Stimulated activated CD4-positive, alpha-beta T cell treated with anti-CD3 and anti-CD28 coated beads, Interleukin-2, amount 100 ng/mL, for 24 hours (primary cell): ENCODE data around the gene SUGCT.
"Not testable (repeated sequence)": the region's sequence is repeated elsewhere in the genome, so short reads cannot be mapped to it uniquely, and the experiment has no call there.

Source experiments
- DNase-seq, 2 donors: peaks; one replicate each; pipeline ENCODE4 v3.0.0-alpha.2; 2020

The SUGCT gene

DNA sequence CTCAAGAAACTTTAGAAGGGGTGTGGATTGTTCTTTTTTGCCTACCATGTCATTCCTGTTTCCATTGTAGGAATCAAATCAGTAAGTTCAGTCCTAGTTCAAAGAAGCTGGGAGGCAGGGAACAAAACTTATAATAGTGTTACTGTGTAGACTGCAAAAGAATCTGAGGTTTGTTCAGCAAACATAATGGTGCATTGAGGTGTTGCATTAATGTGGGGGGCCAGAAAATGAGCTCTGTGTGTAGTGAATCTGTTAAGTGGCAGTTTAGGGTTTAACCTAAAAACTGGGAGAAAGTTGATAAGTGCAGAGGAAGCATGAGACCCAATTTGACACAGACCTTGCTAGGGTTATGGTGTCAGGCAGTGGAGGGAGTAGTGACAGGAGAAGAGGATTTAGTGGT is 197.7 kb downstream of the SUGCT start:
- no peak for DNase-seq

DNA sequence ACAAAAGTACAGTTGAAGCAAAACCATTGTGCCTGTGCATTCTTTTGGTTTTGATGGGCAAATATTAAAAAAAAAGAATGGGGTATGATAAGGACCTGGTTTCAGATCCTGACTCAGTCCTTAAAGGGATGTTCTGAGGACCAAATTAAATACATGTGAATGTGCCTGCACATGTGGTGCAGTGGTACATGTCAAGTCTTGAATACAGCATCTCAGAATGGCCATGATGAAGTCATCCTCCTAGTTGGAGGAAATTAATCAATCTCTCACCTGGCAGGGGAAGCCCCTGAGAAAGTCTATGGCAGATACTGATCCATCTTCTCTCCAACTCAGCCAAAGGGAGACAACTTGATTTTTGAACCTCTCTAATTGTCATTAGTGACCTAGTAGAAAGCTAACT is 207.0 kb downstream of the SUGCT start:
- DNase-seq = no peak

DNA sequence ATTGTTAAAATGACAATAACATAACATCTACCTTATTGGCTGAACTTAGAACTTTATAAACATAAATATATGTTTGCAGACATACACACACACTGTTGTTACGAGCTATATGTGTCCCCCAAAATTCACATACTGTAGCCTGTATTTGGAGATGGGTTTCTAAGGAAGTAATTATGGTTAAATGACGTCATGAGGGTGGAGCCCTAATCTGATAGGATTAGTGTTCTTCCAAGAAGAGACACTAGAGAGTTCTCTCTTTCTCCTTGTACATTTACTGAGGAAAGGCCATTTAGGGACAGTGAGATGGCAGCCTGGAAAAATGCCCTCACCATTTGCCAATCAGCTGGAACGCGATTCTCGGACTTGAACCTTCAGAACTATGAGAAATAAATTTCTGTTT is 211.7 kb downstream of the SUGCT start:
- no peak for DNase-seq

DNA sequence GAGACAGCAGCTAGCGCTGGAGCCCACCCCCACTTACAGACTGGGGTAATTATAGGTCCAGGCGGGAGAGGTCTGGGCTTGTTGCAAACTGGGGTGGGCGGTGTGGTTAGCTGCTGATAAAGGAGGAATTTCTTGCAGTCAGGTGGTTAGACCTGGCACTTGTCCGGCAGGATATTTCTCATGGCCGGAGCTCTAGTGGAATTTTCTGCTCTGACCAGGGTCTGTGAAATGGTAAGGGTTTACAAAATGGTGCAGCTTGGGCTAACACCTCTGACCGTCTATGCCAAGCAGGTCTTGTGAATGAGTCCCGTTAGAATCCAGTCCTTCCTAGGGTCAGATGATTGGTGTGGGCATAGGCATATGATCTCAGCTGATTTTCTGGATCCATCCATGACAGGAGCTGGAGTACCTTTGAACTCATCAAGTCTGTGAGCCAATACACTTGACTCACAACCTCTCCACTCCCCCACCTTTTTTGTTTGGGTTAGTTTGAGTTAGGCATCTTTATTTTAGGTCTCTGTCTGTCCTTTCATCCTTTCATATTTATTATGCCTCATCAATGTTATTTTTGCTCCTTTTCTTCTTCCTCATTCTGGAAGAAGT is 213.4 kb downstream of the SUGCT start:
- DNase-seq = no peak

DNA sequence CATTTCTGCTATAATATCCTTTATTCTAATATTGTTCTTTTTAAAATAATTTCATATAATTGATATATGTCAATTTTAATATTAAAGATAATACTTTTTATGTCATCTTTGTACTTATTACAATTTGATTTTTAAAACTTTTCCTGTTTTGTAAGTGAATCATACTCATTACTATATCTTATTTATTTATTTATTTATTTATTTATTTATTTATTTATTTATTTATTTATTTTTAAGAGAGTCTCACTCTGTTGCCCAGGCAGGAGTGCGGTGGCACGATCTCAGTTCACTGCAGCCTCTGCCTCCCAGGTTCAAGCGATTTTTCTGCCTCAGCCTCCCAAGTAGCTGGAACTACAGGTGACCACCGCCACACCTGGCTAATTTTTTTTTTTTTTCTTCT is 215.3 kb downstream of the SUGCT start:
- no peak for DNase-seq

DNA sequence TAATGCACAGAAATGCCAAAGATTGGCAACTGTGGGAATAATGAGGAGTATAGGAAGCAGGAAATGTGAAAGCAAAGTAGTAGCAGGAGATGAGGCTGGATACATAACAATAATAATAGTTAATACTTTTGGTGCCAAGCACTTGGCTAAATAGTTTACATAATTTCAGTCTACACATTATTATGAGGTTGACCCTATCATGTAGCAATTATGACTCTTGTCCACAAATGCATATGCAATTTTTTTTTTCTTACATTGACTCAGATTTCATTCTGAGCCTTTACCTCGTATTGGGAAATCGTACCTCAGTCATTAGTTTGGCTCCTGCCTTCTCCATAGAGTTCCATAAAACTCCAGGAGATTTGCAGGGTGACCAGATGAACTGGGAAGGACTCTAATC is 219.9 kb downstream of the SUGCT start:
- DNase-seq = no peak

DNA sequence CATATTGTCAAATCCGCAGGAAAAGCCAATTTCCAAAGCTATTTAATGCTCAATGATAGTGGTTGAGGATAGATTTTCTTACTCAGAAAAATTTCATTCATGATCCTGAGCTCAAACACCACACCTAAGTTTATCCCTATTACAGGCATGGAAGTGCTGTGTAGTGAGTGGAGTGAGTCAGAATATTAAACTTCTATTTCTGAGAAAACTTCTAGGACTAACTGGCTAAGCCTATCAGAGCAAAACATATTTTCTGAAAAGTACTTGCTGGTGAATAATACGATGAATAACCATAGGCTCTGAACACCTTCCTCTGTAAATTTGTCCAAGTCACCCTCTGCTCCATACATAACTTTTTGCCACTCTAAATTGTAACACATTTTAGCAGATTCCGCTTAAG is 221.5 kb downstream of the SUGCT start:
- DNase-seq = no peak

DNA sequence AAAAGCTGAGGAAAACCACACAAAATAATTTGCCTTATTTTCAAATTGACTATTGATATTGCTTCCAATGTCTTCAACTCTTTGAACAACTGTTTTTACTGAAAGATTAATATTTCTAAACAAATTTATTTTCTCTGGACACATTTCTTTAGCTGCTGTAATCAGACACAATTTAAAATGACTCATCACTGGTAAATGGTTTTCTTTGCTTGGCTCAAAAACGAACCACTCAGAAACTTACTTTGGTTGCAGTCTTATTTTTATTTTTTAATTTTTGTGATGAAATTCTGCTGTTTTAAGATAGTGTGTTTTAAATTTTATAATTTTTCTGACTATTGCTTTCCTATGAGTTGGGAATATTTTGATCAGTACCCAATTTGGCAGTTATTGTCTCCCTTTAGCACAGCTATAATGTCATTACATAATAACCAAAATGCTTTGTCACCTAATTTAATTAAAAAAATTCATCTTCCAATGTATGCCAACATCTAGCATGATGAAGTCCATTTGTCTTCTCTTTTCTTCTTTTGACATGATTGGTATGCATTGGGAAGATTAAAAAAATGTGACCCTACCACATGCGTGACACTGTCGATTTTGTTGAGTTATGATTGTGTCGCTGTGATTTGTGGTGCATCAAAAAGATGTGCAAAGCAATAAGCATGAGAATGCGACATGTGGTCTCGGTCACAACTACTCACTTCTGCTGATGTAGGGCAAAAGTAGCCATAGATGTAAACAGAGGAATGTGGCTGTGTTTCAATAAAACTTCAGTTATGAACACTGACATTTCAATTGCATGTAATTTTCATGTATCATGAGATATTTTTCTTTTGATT is 222.3 kb downstream of the SUGCT start:
- DNase-seq = no peak

DNA sequence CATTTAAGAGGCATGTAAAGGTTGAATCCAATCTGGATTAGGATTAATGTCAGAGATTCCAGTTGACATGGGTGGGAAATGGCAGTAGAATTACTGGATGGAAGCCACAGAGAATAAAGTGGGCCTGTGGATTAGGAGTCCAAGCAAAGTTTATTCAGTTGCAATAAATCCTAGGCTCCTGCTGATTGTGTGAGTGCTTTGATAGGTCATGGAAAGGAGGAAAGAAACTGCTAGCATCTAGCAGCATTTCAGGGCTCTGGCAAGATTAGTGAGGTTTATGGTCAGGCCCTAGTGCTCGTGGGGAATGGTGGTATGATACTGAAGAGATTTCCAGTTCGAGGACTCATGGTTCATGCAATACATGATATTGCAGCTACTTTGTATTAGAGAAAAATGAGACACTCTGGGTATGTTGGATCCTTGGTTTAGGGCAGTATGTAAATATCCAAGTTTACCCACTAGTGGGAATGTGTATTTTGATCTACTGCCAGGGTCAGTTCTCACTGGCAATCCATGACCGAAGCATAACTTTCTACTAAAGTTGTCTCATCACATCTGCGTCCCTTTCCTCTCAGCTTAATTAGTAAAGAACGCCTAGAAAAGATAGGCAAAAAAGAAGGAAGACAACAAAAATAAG is 235.0 kb downstream of the SUGCT start:
- no peak for DNase-seq

DNA sequence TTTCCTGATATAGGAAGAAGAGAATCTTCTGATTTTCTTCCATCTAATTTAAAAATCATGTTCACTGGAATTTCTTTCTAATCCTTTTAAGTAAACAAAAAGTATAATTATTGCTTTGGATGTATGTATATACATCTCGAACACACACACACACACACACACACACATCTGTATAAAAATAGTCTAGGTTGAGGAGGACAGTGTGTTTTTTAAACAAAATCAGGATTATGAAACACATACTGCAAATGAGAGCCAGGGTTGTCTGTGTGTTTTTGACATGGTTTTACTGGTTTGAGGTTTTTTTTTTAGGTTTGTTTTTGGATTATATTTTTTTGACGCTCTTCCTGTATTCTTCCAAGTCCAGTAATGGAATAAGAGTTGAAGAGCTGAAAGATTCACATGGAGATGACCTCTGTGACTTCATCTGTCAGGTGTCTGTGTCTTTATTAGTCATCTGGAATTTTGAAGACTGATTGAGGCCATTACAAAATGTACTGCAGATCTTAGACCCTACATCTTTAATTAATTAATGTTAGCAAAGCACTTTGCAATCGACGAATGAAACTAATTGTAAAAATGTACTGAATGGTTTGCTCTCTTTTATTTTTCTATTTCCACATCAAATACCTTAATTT is 237.1 kb downstream of the SUGCT start:
- no peak for DNase-seq

DNA sequence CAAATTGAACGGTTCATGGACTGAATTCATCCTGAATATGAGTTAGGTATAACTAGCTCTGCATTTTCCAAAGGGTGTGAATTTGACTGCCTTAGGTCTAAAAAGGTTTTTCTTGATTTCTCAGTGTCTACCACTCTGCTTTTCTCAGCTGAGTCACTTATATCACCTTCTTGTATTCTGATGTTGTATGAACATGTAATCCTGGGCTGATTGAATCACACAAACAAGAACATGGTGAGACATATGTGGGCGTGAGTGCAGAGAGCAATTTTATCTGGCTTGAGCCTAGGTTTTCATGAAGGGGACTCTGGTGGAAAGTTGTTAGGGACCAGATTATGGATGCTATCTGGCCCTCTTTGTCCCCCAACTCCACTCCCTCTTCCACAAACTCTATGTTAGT is 239.8 kb downstream of the SUGCT start:
- no peak for DNase-seq

DNA sequence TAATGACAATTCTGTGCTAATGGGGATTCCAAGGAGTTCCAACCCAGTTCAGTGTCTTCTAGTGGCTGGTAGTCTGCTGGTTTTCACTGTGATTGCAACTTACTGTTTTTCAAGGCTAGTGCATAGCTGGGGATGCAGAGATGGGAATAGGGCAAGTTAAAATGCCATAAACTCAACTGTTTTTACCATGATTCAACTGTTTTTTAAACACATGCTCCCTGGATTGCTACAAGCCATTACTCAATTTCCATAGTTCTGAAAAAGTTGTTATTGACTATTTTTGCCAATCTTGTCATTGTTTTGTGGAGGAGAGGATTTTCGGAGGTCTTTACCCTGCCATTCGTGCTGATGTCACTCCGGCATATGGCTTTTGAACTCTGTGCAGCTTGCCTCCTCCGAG is 245.3 kb downstream of the SUGCT start:
- DNase-seq = no peak

DNA sequence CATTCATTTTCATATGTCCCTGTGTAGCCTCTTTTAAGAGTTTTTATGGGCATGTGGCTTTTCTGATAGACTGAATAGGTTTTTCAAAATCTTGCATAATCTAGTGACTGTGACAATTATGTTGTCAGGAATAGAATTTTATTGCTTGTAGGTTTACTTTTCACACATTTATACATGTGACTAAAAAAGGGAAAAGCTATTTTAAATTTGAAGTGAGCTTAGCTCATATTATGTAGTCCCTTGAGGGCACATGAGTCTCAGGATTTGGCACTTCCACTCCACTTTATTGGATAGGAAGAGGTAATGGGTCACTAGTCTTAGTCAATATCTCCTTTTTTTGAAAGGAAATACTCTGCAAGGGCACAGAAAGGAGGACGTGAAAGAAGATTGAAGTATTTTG is 247.3 kb downstream of the SUGCT start:
- no peak for DNase-seq

DNA sequence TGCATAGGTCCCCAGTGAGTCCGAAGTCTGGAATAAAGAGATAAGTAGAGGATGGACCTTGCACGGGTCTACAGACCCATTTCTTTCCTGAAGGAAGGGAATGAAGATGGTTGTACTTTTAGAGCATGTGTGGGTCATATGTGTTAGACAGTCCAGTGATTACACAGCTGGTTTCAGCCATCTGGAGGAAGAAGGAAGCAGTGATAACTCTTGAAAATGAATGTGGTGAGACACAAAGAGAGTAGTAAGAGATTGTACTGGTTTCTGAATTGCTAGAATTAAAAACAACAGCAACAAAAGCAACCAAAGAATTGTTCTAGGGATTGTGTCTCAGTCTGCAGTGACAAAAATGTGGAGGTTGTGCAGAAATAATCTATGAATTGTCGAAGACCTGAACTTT is 258.9 kb downstream of the SUGCT start:
- no peak for DNase-seq

DNA sequence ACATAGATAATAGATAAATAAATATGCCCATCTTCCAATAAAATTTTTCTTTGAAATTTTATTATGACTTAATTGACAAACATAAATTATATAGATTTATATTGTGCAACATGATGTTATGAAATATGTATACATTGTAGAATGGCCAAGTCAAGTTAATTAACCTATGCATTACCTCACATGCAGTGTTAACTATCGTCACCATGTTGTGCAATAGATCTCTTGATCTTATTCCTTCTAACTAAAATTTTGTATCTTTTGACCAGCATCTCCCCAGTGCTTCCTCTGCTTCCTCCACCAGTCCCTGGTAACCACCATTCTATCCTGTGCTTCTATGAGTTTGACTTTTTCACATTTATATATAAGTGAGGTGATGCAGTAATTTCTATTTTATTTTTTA is 259.6 kb downstream of the SUGCT start:
- no peak for DNase-seq

DNA sequence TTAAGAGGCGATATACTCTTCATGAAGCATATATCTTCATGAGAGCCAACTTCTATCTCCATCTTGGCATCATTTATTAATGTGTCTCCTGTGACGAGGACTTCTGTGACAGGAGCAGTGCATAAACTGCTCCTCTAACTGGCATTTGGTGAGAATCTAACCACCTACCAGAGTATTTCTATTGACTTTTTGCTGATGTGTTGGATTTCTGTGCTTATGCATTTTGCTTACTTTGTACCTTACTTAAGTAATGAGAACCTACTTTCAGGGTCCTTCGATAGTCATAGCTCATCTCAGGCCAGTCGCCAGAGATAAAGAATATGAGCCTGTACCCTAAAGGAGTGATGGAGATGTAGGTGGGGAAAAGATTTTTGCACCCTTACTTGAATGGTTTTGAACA is 265.7 kb downstream of the SUGCT start:
- DNase-seq = no peak

DNA sequence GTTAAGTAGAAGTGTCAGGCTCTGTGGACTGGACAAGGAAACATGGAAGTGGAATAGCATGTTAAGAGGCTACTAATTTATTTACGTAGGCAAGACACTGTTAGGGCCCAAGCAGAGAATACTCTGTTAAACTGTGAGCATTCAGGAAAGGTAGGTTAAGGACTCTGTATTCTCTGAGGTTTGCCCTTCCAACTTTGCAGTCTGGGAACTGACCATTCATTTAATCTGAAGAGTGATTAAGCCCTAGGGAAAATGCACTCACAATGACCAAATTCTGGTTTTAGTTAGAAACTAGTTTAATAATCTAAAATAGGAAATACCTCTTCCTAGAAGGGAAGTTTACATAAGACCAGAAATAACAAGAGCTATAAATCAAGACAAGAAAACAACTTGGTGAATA is 266.6 kb downstream of the SUGCT start:
- no peak for DNase-seq

DNA sequence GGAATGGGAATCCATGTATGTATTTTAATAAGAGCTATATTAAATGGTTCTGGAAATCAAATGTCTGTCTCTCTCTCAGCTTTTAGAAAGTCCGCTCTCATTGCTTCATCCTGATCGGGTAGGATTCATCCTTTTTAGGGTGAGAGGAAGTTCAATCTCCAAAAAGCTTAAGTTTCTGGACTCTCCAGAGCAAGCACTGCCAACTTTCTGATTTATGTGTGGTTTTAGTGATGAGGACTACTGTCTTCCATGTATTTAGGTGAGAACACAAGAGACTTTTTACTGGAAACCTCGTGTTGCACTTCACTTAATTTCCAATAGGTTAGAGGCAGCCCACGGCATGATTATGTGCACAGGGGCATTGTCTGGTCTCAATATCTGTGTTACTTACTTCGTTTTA is 267.9 kb downstream of the SUGCT start:
- no peak for DNase-seq

DNA sequence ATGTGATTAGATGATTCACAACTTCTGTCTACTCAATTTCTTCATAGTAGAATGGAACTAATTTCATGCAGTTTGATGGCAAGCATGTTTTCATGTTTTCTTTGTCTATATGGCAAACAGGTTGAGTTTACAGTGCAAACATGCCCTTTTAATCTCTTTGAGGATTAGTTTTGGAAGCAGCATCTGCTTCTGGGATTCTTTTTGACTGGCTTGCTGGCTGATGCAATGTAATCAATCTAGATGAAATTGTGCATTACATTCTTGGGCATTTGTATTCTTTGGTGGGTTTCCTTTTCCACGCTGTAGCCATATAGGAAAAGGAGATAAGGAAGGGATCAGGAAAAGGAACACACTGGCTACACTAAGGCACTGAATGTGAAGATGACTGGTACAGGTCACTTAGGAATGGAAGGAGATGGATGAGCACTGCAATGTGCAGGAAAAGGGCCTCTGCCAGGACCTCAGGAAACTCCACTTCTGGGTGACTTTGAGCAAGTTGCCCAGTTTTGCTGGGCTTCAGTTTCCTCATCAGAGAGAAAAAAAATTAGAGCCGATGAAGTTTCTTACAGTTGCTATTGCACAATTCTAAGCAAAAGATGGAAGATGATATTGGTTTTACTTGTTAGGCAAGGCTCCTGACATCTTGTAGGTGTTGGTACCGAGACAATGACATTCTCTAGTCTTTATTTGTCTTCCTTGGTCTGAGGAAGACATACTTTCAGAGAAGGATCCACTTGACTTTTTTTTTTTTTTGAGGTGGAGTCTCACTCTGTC is 269.1 kb downstream of the SUGCT start:
- no peak for DNase-seq

DNA sequence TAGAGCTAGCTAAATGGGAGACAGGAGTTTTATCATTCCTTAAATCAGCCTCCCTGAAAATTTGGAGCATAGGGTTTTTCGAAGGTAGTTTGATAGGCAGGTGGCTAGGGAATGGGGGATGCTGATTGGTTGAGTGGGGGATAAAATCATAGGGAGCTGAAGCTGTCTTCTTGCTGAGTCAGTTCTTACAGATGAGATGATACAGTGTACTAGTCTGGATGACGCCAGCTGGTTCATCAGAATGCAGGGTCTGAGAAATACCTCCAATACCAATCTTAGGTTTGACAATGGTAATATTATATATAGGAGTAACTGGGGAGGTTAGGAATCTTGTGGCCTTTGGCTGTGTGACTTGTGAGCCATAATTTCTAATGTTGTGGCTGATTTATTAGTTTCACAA is 271.2 kb downstream of the SUGCT start:
- no peak for DNase-seq

DNA sequence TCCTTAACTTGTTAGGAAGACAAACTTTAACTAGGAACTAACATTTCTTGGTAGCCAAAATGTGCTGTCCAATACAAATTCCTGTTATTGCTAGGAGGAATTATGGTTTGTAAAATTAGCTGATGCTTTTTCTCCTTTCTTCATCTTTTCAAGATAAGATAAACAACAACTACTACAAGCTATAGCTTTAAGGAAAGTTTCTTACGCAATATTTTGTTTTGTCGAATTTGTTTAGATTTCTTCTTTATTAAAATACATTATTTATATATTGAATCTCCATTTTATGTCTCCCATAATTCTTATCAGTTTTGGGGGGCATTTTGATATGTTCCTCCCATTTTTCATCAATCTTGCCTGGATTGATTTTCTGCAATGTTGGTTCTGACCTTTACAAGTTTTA is 277.5 kb downstream of the SUGCT start:
- DNase-seq = no peak

DNA sequence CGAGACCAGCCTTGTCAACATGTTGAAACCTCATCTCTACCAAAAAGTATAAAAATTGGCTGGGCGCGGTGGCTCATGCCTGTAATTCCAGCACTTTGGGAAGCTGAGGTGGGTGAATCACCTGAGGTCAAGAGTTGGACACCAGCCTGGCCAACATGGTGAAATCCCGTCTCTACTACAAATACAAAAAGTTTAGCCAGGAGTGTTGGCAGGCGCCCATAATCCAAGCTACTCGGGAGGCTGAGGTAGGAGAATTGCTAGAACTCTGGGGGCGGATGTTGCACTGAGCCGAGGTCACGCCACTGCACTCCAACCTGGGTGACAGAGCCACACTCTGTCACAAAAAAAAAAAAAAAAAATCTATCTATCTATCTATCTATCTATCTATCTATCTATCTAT is 279.9 kb downstream of the SUGCT start:
- DNase-seq = not testable (repeated sequence)

DNA sequence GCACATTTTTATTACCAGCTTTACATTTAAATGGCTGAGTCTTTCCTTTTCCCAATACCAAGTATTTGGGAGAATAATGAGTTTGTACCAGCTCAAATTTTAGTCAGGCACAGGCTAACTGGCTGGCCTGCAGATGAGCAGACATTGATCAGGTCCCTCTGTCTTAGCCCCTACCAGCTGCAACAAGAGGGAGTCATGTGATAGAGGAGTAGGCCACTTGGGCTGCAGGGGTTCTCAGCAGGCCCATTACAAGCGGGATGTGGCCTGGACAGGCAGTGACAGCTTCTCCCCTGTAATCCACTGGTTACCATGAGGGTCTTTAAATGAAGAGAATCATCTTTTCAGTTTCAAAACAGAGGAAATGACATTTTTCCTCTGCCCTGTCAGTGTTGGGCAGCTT is 283.6 kb downstream of the SUGCT start:
- no peak for DNase-seq
